CD4-positive, alpha-beta T cell treated with Interleukin-17A for 1 hour (primary cell): ENCODE results near the gene TBC1D3K.
"Not testable (repeated sequence)": the region's sequence is repeated elsewhere in the genome, so short reads cannot be mapped to it uniquely, and the experiment has no call there.

ENCODE experiments used
- DNase-seq: peaks from one replicate; pipeline ENCODE4 v3.0.0-alpha.2; 2020

TBC1D3K gene

DNA sequence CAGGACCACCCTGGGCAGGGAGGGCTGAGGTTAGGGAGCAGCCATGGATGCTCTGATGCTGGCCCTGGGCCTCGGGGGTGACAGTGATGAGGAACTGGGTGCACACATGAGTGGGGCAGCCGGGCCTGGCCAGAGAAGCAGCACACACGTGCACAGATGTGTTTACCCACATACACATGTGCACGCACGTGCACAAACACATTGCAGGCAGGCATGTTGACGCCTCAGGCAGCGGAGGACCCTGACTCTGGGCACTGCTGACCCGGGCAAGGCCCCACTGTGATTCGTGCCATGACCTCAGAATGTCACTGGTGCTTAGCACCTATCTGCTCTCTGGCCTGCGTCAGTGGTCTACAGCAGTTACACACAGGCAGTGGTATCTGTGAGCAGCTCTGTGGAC lies at the start of gene TBC1D3K:
TSS of gene TBC1D3K (plus strand) at position 301 of the 400 bp plus-strand sequence. CDS start 1,585 bp downstream, outside the sequence.
- not testable (repeated sequence) for DNase-seq

DNA sequence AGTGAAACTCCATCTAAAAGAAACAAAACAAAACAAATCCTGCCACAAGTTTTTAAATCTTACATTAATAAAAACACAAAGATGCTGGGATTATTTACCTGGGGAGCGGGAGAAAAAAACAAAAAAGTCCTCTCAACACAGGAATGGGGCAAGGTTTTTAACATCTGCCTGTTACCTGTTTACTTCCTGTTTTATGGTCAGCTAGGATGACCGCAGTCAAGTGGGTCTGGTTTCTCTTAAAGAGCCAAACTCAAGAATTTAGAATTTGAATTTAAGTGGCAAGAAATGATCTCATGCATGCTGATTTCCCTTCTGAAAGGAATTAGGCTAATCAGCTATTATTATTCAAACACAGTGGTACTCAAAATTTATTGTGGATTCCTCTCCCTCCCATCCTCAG lies 39.7 kb upstream of the TBC1D3K start:
- DNase-seq: no peak

DNA sequence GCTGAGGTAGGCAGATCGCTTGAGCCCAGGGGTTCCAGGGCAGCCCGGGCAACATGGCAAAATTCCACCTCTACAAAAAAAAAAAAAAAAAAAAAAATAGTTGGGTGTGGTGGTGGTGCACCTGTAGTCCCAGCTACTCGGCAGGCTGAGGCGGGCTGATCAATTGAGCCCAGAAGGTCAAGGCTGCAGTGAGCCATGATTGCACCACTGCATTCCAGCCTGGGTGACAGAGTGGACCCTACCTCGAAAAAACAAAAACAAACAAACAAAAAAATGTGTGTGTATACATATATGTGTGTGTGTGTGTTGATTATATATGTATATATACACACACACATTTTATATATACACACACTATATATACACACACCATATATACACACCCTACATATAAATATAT lies 39.1 kb upstream of the TBC1D3K start:
- DNase-seq: no peak

DNA sequence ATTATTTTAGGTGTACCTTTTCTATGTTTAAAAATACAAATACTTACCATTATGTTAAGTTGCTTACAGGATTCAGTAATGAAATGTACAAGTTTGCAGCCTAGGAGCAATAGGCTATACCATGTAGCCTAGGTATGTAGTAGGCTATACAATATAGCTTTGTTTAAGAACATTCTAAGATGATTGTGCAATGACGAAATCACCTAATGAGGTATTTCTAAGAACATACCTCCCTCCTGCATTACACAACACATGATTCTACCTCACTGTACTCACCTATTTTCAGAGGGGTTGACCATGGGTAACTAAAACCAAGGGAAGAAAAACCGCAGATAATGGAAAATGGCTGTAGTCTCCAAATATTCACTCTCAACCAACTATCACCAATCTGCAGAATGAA lies 35.3 kb upstream of the TBC1D3K start:
- no peak for DNase-seq

DNA sequence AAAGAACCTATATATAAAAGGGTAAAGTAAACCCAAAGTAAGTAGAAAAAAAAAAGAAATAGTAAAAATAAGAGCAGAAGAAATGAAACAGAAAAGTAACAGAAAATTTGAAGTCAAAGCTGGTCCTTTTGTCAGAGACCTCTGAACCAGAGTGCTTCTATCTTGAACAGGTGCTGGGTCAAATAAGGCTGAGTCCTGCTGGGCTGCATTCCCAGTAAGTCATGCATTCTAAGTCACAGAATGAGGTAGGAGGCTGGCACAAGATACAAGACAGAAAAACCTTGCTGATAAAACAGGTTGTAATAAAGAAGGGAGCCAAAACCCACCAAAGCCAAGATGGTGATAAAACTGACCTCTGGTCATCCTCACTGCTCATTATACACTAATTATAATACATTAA lies 27.3 kb upstream of the TBC1D3K start:
- not testable (repeated sequence) for DNase-seq
